ENCODE data around the gene UGDH.
"Not testable (repeated sequence)": the region's sequence is repeated elsewhere in the genome, so short reads cannot be mapped to it uniquely, and the experiment has no call there.

Gene UGDH

GRCh38 chr4:39529534-39529933 lies 2.3 kb upstream of the UGDH start:
- DNase-seq (ENCODE audit: low read depth in 2 of 2), result no peak

GRCh38 chr4:39528061-39528465 lies 824 bp upstream of the UGDH start:
- no peak for DNase-seq (ENCODE audit: low read depth in 2 of 2)

- DNase-seq (ENCODE audit: low read depth in 2 of 2), result peak in 1 of 2 donors; percentile 8
These were observed 409 bp downstream of the UGDH start for GRCh38 chr4:39526765-39527295.

- no peak for DNase-seq (ENCODE audit: low read depth in 2 of 2)
These were observed 1.2 kb downstream of the UGDH start for GRCh38 chr4:39525822-39526690.

- no peak for DNase-seq (ENCODE audit: low read depth in 2 of 2)
These were observed 2.9 kb downstream of the UGDH start for GRCh38 chr4:39524161-39524957.

GRCh38 chr4:39522068-39522467 lies 5.2 kb downstream of the UGDH start:
- no peak for DNase-seq (ENCODE audit: low read depth in 2 of 2)

GRCh38 chr4:39521253-39521919 lies 5.9 kb downstream of the UGDH start:
- DNase-seq (ENCODE audit: low read depth in 2 of 2), result no peak

- DNase-seq (ENCODE audit: low read depth in 2 of 2), result no peak
These were observed 8.8 kb downstream of the UGDH start for GRCh38 chr4:39518484-39518883.

GRCh38 chr4:39516407-39516966 lies 10.8 kb downstream of the UGDH start:
- no peak for DNase-seq (ENCODE audit: low read depth in 2 of 2)

GRCh38 chr4:39515669-39516401 lies 11.4 kb downstream of the UGDH start:
- DNase-seq (ENCODE audit: low read depth in 2 of 2), result not testable (repeated sequence)

GRCh38 chr4:39514888-39515401 lies 12.3 kb downstream of the UGDH start:
- DNase-seq (ENCODE audit: low read depth in 2 of 2), result no peak

- DNase-seq (ENCODE audit: low read depth in 2 of 2), result not testable (repeated sequence)
These were observed 13.0 kb downstream of the UGDH start for GRCh38 chr4:39514266-39514665.

- DNase-seq (ENCODE audit: low read depth in 2 of 2), result no peak
These were observed 16.8 kb downstream of the UGDH start for GRCh38 chr4:39510348-39510929.

- DNase-seq (ENCODE audit: low read depth in 2 of 2), result no peak
These were observed 21.7 kb downstream of the UGDH start for GRCh38 chr4:39505581-39505980.

GRCh38 chr4:39504538-39504937 lies 22.7 kb downstream of the UGDH start:
- no peak for DNase-seq (ENCODE audit: low read depth in 2 of 2)

GRCh38 chr4:39502664-39503035 lies 24.6 kb downstream of the UGDH start:
- not testable (repeated sequence) for DNase-seq (ENCODE audit: low read depth in 2 of 2)

GRCh38 chr4:39502019-39502663 lies 25.1 kb downstream of the UGDH start:
- no peak for DNase-seq (ENCODE audit: low read depth in 2 of 2)

- no peak for DNase-seq (ENCODE audit: low read depth in 2 of 2)
These were observed 28.6 kb downstream of the UGDH start for GRCh38 chr4:39498727-39499020.

GRCh38 chr4:39497909-39498726 lies 29.1 kb downstream of the UGDH start:
- no peak for DNase-seq (ENCODE audit: low read depth in 2 of 2)
